H9 (cell line): Measurements from ENCODE around the gene TMSB10. TPM values are rescaled to one million over a fixed set of nuclear protein-coding genes. Genes with fewer than 3 reads are reported as not detected.

Experiments
- DNase-seq: peaks from one replicate; pipeline ENCODE4 v3.0.0-alpha.2; 2017
- H2AFZ ChIP-seq: one replicate; pipeline ENCODE4 v1.6.1; 2013; ENCODE audit warnings: mild to moderate bottlenecking, low read length, control low read depth, moderate library complexity
- H2AK5ac ChIP-seq: 2 replicates; pipeline ENCODE4 v1.6.1; 2013; ENCODE audit warnings: low read length, control low read depth, mixed read lengths; ENCODE audit not compliant: insufficient read length
- H2BK120ac ChIP-seq: one replicate; pipeline ENCODE4 v1.6.1; 2013; ENCODE audit warnings: low read depth, mild to moderate bottlenecking, low read length, control low read depth, inconsistent platforms; ENCODE audit not compliant: poor library complexity, severe bottlenecking
- H2BK12ac ChIP-seq: 2 replicates; pipeline ENCODE4 v1.6.1; 2013; ENCODE audit warnings: low read length, control low read depth, mixed read lengths, low read depth; ENCODE audit not compliant: insufficient read length
- H2BK15ac ChIP-seq: 2 replicates; pipeline ENCODE4 v1.6.1; 2013; ENCODE audit warnings: low read depth, low read length, control low read depth
- H2BK20ac ChIP-seq: one replicate; pipeline ENCODE4 v1.6.1; 2013; ENCODE audit warnings: low read depth, mild to moderate bottlenecking, low read length, control low read depth, inconsistent platforms; ENCODE audit not compliant: poor library complexity, severe bottlenecking
- H2BK5ac ChIP-seq: 2 replicates; pipeline ENCODE4 v1.6.1; 2013; ENCODE audit warnings: low read length, control low read depth, mixed read lengths; ENCODE audit not compliant: insufficient read length
- H3K14ac ChIP-seq: 2 replicates; pipeline ENCODE4 v1.6.1; 2013; ENCODE audit warnings: low read length, control low read depth; ENCODE audit not compliant: insufficient read depth
- H3K18ac ChIP-seq: 2 replicates; pipeline ENCODE4 v1.6.1; 2013; ENCODE audit warnings: low read depth, mild to moderate bottlenecking, mixed read lengths, low read length, control low read depth; ENCODE audit not compliant: insufficient read length
- H3K23ac ChIP-seq: 2 replicates; pipeline ENCODE4 v1.6.1; 2013; ENCODE audit warnings: low read length, control low read depth, mixed read lengths, low read depth; ENCODE audit not compliant: insufficient read length
- H3K23me2 ChIP-seq: 2 replicates; pipeline ENCODE4 v1.6.1; 2013; ENCODE audit warnings: low read depth, mild to moderate bottlenecking, mixed read lengths, low read length, control low read depth; ENCODE audit not compliant: insufficient read length, poor library complexity, severe bottlenecking
- H3K27ac ChIP-seq: 2 replicates; pipeline ENCODE4 v1.5.1; 2013; ENCODE audit warnings: low read length, control low read depth, mixed read lengths, low read depth; ENCODE audit not compliant: insufficient read length
- H3K27me3 ChIP-seq: 2 replicates; pipeline ENCODE4 v1.6.1; 2013; ENCODE audit warnings: low read length, control low read depth, inconsistent platforms; ENCODE audit not compliant: insufficient read depth
- H3K4ac ChIP-seq: 2 replicates; pipeline ENCODE4 v1.6.1; 2013; ENCODE audit warnings: low read depth, mild to moderate bottlenecking, control low read depth, inconsistent platforms, low read length, moderate library complexity
- H3K4me1 ChIP-seq: 2 replicates; pipeline ENCODE4 v1.6.1; 2013; ENCODE audit warnings: low read length, control low read depth, inconsistent platforms; ENCODE audit not compliant: insufficient read depth
- H3K4me2 ChIP-seq: 2 replicates; pipeline ENCODE4 v1.6.1; 2013; ENCODE audit warnings: low read length, control low read depth, mixed read lengths; ENCODE audit not compliant: insufficient read length, insufficient read depth
- H3K56ac ChIP-seq: 2 replicates; pipeline ENCODE4 v1.6.1; 2013; ENCODE audit warnings: low read depth, mild to moderate bottlenecking, mixed read lengths, low read length, control low read depth; ENCODE audit not compliant: insufficient read length
- H3K79me1 ChIP-seq: 2 replicates; pipeline ENCODE4 v1.6.1; 2013; ENCODE audit warnings: low read depth, mild to moderate bottlenecking, moderate library complexity, low read length, control low read depth, inconsistent platforms; ENCODE audit not compliant: insufficient read depth, poor library complexity, severe bottlenecking
- H3K79me2 ChIP-seq: 2 replicates; pipeline ENCODE4 v1.6.1; 2013; ENCODE audit warnings: low read length, control low read depth, inconsistent platforms; ENCODE audit not compliant: insufficient read depth
- H3K9ac ChIP-seq: 2 replicates; pipeline ENCODE4 v1.6.1; 2013; ENCODE audit warnings: low read length, control low read depth, mixed read lengths; ENCODE audit not compliant: insufficient read length; ENCODE audit errors: extremely low read depth
- H3K9me3 ChIP-seq: one replicate; pipeline ENCODE4 v1.6.1; 2013; ENCODE audit warnings: low read depth, low read length, inconsistent platforms; ENCODE audit not compliant: control insufficient read depth
- H3T11ph ChIP-seq: one replicate; pipeline ENCODE4 v1.6.1; 2013; ENCODE audit warnings: mild to moderate bottlenecking, low read length, control low read depth, inconsistent platforms
- H4K20me1 ChIP-seq: one replicate; pipeline ENCODE4 v1.6.1; 2013; ENCODE audit not compliant: control insufficient read depth, insufficient read length, insufficient read depth
- H4K5ac ChIP-seq: 2 replicates; pipeline ENCODE4 v1.6.1; 2013; ENCODE audit warnings: low read depth, mild to moderate bottlenecking, mixed read lengths, low read length, control low read depth; ENCODE audit not compliant: insufficient read length
- H4K8ac ChIP-seq: replicated peaks from 2 replicates; pipeline ENCODE4 v1.6.1; 2013; ENCODE audit warnings: low read length, control low read depth, mixed read lengths, low read depth; ENCODE audit not compliant: insufficient read length
- H4K91ac ChIP-seq: 2 replicates; pipeline ENCODE4 v1.6.1; 2013; ENCODE audit warnings: low read depth, mild to moderate bottlenecking, moderate library complexity, mixed read lengths, low read length, control low read depth; ENCODE audit not compliant: insufficient read length
- H3K27ac Mint-ChIP-seq, 3 experiments: 2 replicates in 2 of 3; 3 replicates in 1 of 3; pipeline ENCODE4 v1.8.0; 2020 to 2021; ENCODE audit warnings: mixed read lengths in 3 of 3, mild to moderate bottlenecking in 1 of 3, moderate library complexity in 1 of 3
- H3K27me3 Mint-ChIP-seq: 2 replicates; pipeline ENCODE4 v1.8.0; 2021; ENCODE audit warnings: low read depth, mild to moderate bottlenecking, moderate library complexity, mixed read lengths
- H3K36me3 Mint-ChIP-seq, 3 experiments: 2 replicates in 2 of 3; 3 replicates in 1 of 3; pipeline ENCODE4 v1.8.0; 2020 to 2021; ENCODE audit warnings: low read depth in 3 of 3, mixed read lengths in 3 of 3; ENCODE audit not compliant: insufficient read depth in 1 of 3
- H3K4me1 Mint-ChIP-seq, 2 experiments: 2 replicates each; pipeline ENCODE4 v1.8.0; 2020; ENCODE audit warnings: mixed read lengths in 2 of 2
- H3K4me3 Mint-ChIP-seq, 2 experiments: 2 replicates in 1 of 2; 3 replicates in 1 of 2; pipeline ENCODE4 v1.8.0; 2020 to 2021; ENCODE audit warnings: mild to moderate bottlenecking in 2 of 2, mixed read lengths in 2 of 2, moderate library complexity in 1 of 2
- H3K9me3 Mint-ChIP-seq, 2 experiments: 2 replicates in 1 of 2; 3 replicates in 1 of 2; pipeline ENCODE4 v1.8.0; 2020; ENCODE audit warnings: mild to moderate bottlenecking in 2 of 2, mixed read lengths in 2 of 2, moderate library complexity in 1 of 2
- CTCF ChIP-seq: fragments of 200-600 bp; sonication (generic); conservative IDR thresholded peaks from 3 replicates; pipeline ENCODE4 v1.8.0; 2021; ENCODE audit warnings: antibody characterized with exemption, mild to moderate bottlenecking
- WGBS: extraction: QIAGEN DNeasy Blood & Tissue Kit; methylation state at CpG from one replicate; pipeline ENCODE4 v1.1.7; 2013; ENCODE audit warnings: missing lambda C conversion rate, low lambda C conversion rate, mixed read lengths; ENCODE audit not compliant: insufficient read length; ENCODE audit errors: extremely low coverage; 5-methylcytosine and 5-hydroxymethylcytosine counted together
- total RNA-seq: library from RNA; stranded (reverse); gene quantifications from 2 replicates; pipeline ENCODE4 v1.2.1, GENCODE V29; 2021

The TMSB10 gene
- total RNA-seq, 1 experiment from 2014 or later, result 755 TPM

GRCh38 chr2:84896567-84896966, 8.9 kb upstream of the TMSB10 start:
- Histone ChIP-seq H2AFZ (no peak overlapping the region), H3K79me2 (no peaks in the 10 kb centered on the region), H2BK12ac (no peak overlapping the region), H2AK5ac (no peak overlapping the region), H3K18ac (no peak overlapping the region), H3K23ac (no peak overlapping the region), H3K56ac (no peak overlapping the region), H3K27ac (no peak overlapping the region), H3K27me3 (no peaks in the 10 kb centered on the region; the same call in 1 of the 2 replicates), H2BK120ac (no peak overlapping the region), H3K4ac (no peak overlapping the region), H3K14ac (no peak overlapping the region), H3K23me2 (no peaks in the 10 kb centered on the region), H2BK20ac (no peak overlapping the region), H3T11ph (no peak overlapping the region), H3K4me2 (no peak overlapping the region), H3K9ac (no peak overlapping the region), H2BK5ac (no peak overlapping the region), H4K8ac (no peak overlapping the region), H4K20me1 (peaks cover 3% of the 10 kb centered on the region), H4K5ac (no peak overlapping the region), H3K4me1 (peaks cover 3% of the 10 kb centered on the region; the same call in 1 of the 2 replicates), H3K79me1 (no peaks in the 10 kb centered on the region), H2BK15ac (no peak overlapping the region), H4K91ac (no peak overlapping the region), H3K9me3 (no peaks in the 10 kb centered on the region)
- Mint-ChIP-seq H3K4me1 (peaks cover 14% of the 10 kb centered on the region in 2 experiments), H3K4me3 (no peak overlapping the region), H3K27me3 (peaks cover 21% of the 10 kb centered on the region), H3K9me3 (no peaks in the 10 kb centered on the region; a peak in 1 of 5 replicates), H3K27ac (no peak overlapping the region), H3K36me3 (no peaks in the 10 kb centered on the region; a peak in 1 of 7 replicates)
- no peak for DNase-seq
- no peak for TF ChIP-seq CTCF
- no CpG with 5 or more reads among the region's 2 CpGs for WGBS
